Hematopoietic multipotent progenitor cell (in vitro differentiated cells): Measurements from ENCODE around the gene FGFR3. TPM values are rescaled to one million over a fixed set of nuclear protein-coding genes. Genes with fewer than 3 reads are reported as not detected.

Experiments
- DNase-seq, 3 donors: peaks; one replicate each; pipeline ENCODE4 v3.0.0-alpha.2; 2011 to 2015; ENCODE audit warnings: low read depth in 2 of 3, low spot score in 2 of 3
- total RNA-seq: library from RNA; depleted of rRNA; stranded (reverse); fragments of >200 nt; gene quantifications from one replicate; pipeline ENCODE4 v1.2.3, GENCODE V29; 2012

FGFR3 gene
- 0.54 TPM for total RNA-seq

GRCh38 chr4:1792832-1793495, at the start of gene FGFR3:
Gene FGFR3 (plus strand): TSS chr4:1793293. CDS start chr4:1793935, 642 bp downstream.
- DNase-seq, result peak in 2 of 3 donors; percentile 56 to 60

DNA sequence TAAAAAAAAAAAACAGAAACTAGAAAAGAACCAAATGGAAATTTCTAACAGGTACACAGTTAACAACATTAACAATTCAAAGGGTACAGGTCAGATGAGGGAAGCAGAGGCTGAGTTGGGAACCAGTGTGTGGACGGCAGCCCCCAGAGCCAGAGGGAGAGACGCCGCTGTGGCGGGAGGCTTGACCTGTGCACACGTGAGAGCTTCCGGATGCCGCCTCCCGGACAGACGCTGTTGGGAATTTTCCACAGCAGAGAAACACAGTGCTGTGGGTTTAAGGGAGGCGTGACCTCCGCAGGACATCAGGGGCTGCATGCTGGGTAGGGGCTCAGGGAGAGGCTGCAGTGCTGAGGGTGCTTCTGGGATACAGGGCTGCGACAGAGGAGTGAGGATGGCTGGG, 49.5 kb upstream of the FGFR3 start:
- DNase-seq, result no peak

DNA sequence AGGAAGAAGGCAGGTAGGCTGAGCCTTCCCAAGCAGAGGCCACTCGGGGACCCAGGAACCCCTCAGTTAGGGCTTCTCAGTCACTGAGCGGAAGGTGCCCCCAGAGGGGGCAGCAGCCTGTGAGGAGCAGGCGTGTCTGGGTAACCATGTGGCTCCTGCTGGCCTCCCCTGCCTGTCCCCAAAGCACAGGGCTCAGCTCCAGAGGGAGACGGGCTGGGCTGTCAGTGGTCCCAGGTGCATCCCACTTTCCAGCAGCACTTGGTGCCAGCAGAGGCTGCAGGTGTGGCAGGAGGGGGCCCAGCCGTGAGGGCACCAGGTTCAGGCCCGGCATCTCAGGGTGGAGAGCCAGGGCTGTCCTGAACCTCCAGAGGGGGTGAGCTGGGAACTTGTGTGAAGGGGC, 49.1 kb upstream of the FGFR3 start:
- DNase-seq, result no peak

DNA sequence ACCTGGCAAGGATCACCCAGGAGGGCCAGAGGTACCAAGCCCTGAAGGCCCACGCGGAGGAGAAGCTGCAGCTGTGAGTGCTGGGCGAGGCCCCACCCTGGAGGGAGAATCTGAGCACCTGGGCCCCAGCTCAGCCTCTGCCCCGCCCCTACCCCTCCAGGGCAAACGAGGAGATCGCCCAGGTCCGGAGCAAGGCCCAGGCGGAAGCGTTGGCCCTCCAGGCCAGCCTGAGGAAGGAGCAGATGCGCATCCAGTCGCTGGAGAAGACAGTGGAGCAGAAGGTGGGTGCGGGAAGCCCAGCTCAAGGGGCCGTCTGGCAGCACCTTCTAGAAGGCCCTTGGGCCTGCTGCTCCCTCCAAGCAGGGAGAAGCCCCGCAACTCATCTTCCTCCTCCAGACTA, 48.5 kb upstream of the FGFR3 start:
- DNase-seq, result no peak

DNA sequence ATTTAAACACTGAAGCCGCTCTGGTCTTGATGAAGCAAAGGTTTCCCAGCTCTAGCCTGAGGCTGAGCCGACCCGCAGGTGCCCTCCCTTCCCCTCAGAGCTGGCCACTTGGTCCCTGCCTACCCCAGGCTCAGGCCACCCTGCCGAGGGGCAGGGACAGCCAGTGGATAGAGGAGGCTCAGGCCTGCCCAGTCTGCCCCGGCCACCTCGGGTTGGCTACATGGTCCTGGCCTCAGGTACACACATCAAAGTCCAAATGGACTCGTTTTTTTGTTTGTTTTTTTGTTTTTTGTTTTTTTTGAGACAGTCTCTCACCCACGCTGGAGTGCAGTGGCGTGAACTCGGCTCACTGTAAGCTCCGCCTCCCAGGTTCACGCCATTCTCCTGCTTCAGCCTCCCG, 47.9 kb upstream of the FGFR3 start:
- DNase-seq, result no peak

DNA sequence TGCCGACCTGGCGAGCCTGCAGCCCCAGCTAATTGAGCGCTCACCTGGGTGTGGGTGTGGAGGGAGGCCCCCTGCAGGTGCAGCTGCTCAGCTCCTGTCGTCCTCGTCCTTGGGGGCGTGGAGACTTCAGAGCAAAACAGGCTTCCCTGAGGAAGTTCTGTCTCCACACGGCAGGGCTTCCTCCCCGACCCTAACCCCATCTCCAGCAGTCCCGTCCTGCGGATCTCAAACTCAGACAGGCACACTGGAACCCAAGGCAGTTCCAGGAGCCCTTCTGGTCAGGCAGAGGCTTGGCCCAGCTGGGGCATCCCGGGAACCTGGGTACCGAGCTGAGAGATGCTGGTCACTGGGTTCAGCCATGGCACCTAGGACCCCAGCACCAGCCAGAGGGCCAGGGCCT, 47.4 kb upstream of the FGFR3 start:
- no peak for DNase-seq

DNA sequence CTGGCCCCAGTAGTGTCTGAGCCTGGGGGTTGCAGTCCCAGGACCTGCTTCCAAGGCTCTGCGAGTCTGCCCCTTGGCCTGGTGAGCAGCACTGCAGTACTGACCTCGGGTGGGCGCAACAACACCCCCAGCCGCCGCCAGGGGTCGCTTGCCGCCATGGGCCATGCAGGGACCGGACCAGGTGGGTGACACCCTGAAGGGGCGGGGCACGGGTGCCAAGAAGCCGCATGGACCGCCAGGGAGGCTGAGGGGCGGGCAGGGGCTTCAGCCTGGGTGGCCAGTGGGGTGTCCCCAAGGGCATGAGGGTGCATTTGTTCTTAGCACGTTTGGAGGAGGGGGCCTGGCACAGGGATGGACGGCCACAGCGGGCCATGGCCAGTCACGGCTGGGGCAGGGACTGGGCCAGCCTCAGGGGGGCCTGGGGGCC, 46.8 kb upstream of the FGFR3 start:
- peak; percentile 43 to 89 (median 85) for DNase-seq

DNA sequence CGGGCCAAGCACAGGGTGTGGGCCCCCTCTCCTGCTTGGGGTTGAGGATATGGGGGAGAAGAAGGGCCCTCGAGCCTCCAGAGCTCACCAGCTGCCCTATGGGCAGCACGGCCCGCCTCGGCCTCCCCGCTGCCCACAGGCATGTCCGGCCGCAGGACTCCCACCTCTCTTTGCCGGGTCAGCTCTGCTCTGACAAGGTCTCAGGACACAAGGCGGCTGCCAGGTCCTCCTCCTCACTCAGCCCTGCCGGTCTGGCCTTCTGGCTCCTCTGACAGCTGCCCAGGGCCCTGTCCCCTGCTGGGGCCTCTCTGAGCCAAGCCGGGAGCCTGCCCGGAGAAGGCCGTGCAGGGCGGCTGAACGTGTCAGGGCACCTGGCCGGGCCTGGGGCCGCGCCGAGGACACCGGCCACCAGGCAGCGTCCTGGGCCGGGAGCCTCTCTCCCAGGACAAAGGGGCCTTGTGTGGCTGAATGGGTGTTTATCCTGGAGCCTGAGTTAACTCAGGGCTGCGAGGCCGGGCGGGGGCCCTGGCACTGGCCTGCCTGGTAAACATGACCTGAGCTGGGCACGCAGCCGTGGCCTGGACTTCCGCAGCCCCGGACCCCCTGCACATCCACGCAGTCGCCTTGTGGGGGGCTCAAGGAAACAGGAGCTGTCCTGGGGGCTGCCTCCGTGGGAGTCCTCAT, 46.0 kb upstream of the FGFR3 start:
- no peak for DNase-seq

- no peak for DNase-seq
Measured at GRCh38 chr4:1747603-1747967, 45.5 kb upstream of the FGFR3 start.

GRCh38 chr4:1748465-1748995, 44.6 kb upstream of the FGFR3 start:
- DNase-seq, result peak; percentile 61 to 93 (median 87)

DNA sequence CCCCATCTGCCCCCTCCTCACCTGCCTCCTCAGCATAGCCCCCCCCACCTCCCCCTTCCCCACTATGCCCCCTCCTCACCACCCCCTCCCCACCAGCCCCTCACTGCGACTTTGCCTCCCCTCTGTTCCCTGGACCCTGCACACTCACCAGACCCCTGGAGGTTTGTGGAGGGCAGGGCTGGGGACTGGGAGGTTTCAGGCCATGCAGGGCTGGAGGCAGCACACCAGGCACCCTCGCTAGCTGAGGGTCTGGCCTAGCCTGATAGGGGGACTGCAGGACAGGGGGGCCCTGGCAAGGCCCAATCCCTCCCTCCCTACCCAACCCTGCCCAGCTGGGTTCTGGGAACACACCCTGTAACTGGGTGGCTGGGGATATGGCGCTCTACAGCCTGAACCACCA, 43.7 kb upstream of the FGFR3 start:
- no peak for DNase-seq

GRCh38 chr4:1749826-1750225, 43.3 kb upstream of the FGFR3 start:
- DNase-seq, result no peak

DNA sequence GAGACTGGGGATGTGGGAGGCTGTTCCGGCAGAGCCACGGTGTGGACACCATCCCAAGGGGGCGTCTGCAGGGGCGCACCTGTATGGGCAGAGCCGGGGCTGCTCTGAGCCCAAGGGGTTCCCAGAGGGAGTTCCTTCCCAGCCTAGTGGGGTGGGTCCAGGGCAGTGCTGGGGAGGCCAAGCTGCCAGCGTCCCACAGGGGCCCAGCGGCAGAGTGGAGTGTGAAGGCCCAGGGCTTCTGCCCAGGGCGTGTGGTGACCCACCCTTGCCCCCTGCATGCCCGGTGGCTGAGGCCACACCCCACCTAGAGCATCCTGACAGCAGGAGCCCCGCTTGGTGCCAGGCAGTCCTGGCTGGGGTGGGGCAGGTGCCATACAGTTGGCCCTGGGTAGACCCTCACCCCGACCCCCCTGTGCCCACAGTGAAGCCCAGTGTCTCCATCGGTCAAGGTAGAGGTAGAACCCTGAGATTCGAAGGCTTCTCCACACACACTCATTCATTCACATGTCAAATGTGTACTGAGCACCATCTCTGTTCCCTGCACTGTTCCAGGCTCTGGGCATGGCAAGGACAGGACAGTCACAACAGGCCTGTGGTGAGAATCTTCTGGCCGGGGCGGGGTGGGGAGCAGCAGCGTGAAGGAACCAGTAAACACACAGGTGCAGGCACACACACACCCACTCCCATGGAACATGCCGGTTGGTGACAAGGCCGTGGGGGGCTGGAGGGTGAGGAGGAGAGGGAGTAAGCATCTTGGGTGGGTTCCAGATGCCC, 42.5 kb upstream of the FGFR3 start:
- no peak for DNase-seq

DNA sequence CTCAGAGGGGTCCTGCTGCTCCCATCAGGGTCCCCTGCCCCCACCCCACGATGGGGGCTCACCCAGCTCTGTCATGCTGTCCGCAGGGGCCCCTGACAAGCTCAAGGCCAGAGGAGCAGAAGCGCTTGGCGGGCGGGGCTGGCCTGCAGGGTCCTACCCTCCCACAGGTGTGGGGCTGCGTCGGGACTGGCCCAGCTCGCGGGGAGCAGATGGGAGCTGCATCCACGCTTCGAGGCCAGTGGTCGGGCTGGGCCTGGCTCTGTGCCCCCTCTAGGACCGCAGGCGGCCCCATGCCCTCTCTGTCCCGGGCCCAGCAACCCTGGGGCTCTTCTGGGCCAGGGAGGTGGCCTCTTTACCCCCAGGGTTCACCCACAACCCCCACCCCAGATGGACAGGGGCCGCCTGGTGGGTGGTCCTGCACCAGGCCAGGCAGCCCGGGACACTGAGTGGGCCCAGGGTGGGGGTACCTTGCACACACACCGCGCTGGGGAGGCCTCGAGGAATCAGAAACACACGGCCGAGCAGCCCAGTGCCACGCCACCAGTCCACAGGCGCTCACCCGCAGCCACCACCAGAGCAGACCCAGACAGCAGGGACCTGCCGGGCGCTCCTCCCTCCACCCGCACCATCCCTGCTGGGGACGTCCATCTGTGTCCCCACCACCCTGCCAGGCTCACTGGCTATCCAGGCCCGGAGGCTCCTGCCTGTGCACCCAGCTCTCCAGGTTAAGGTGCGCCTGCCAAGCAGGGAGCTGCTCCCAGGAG, 41.8 kb upstream of the FGFR3 start:
- DNase-seq, result no peak

GRCh38 chr4:1751919-1752283, 41.2 kb upstream of the FGFR3 start:
- DNase-seq, result no peak

DNA sequence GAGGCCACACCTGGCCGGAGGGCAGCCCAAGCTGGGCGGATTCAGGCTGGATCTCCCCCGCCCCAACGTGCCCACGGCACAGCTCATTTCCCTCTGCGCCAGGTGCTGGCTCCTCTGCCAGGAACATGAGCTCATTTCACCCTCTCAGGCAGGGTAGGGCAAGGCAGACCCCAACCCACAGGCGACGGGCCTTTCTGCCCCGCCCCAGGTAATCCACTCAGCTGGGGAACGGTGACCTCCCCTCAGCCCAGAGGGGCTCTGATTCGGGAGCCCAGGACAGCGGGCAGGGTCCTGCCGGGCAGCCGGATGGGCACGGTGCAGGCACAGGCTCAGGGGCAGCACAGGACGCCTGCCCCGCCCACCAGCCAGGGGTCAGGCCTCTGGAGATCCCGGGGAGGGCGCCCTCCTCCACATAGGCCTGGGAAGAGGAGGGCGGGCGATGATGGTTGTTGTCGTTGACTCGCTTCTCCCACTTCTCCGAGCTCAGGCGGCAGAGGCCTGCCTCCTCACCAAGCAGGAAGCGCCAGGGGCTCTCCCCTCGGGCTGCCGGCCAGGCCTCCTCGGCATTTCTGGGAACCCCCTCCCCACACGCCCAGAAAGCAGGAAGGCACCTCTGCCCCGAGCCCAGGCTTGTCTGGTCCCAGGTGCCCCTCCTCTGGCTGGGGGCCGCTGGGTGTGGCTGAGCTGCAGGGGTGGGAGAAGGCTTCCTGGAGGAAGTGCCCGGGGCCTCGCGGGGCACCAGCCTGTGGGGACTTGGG, 40.6 kb upstream of the FGFR3 start:
- DNase-seq, result peak in 1 of 3 donors; percentile 40

GRCh38 chr4:1753294-1753696, 39.8 kb upstream of the FGFR3 start:
- DNase-seq, result no peak

- no peak for DNase-seq
Measured at GRCh38 chr4:1753697-1754311, 39.3 kb upstream of the FGFR3 start.

DNA sequence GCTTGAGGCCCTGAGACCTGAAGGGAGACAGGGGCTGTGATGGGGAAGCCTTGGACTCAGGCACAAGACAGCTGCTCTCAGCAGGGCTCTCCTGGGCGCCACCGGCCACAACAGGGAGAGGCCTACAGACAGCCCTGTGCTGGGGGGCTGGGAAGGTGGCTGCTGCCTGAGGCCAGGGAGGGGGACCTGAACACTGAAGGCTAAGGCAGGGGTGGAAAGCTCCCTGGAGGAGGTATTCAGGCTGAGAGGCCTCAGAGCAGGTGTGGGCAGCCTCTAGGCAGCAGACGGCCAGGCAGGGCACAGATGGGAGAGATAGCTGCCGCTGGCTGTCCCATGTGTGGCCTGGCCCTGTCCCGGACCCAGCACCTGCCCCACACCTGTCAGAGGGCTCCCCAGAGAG, 38.8 kb upstream of the FGFR3 start:
- DNase-seq, result no peak

- no peak for DNase-seq
Measured at GRCh38 chr4:1755297-1755696, 37.8 kb upstream of the FGFR3 start.
